ENCODE data around the gene LRRC59.
A peak's percentile ranks its signal among the peaks of the same experiment; 100 is the strongest.
"Not testable (repeated sequence)": the region's sequence is repeated elsewhere in the genome, so short reads cannot be mapped to it uniquely, and the experiment has no call there.

Gene LRRC59

GRCh38 chr17:50397111-50397918 is at the start of gene LRRC59:
Gene LRRC59 (minus strand): TSS chr17:50397523. CDS start chr17:50397317, 206 bp downstream.
- peak; percentile 90 for DNase-seq

- no peak for DNase-seq
Measured at GRCh38 chr17:50445730-50446325, 48.5 kb upstream of the LRRC59 start.

- no peak for DNase-seq
Measured at GRCh38 chr17:50444841-50445715, 47.8 kb upstream of the LRRC59 start.

- no peak for DNase-seq
Measured at GRCh38 chr17:50443505-50443974, 46.2 kb upstream of the LRRC59 start.

- no peak for DNase-seq
Measured at GRCh38 chr17:50440838-50441829, 43.8 kb upstream of the LRRC59 start.

GRCh38 chr17:50440172-50440837 is 43.0 kb upstream of the LRRC59 start:
- no peak for DNase-seq

GRCh38 chr17:50439008-50439407 is 41.7 kb upstream of the LRRC59 start:
- DNase-seq: no peak

GRCh38 chr17:50437409-50437808 is 40.1 kb upstream of the LRRC59 start:
- DNase-seq: no peak

GRCh38 chr17:50432125-50432762 is 34.9 kb upstream of the LRRC59 start:
- no peak for DNase-seq

GRCh38 chr17:50430821-50431618 is 33.7 kb upstream of the LRRC59 start:
- DNase-seq: no peak

- DNase-seq: no peak
Measured at GRCh38 chr17:50429793-50430192, 32.5 kb upstream of the LRRC59 start.

- DNase-seq: no peak
Measured at GRCh38 chr17:50428831-50429424, 31.6 kb upstream of the LRRC59 start.

GRCh38 chr17:50428126-50428525 is 30.8 kb upstream of the LRRC59 start:
- not testable (repeated sequence) for DNase-seq

GRCh38 chr17:50426814-50427787 is 29.8 kb upstream of the LRRC59 start:
- peak; percentile 10 for DNase-seq

- no peak for DNase-seq
Measured at GRCh38 chr17:50426472-50426782, 29.1 kb upstream of the LRRC59 start.

GRCh38 chr17:50425682-50426471 is 28.6 kb upstream of the LRRC59 start, which contains the start of gene ACSF2:
Gene ACSF2 (plus strand): TSS chr17:50426218. CDS start chr17:50426262, 44 bp downstream.
- peak; percentile 68 for DNase-seq

- DNase-seq: no peak
Measured at GRCh38 chr17:50424996-50425681, 27.8 kb upstream of the LRRC59 start.

All from stimulated activated CD4-positive, alpha-beta T cell treated with anti-CD3 and anti-CD28 coated beads, Interleukin-1b, Interleukin-23, amount 100 ng/mL, for 48 hours (primary cell).